Measurements from ENCODE around the gene ING3. TPM values are rescaled to one million over a fixed set of nuclear protein-coding genes. Genes with fewer than 3 reads are reported as not detected.

The ING3 gene
- total and polyA plus RNA-seq, 2 donors (not counting 3 experiments of a cell fraction or from before 2014, with no cell fraction given), result 8.7 to 19.6 TPM

GRCh38 chr7:120959929-120960484 lies 9.4 kb downstream of the ING3 start:
- Histone ChIP-seq H3K9me3 (replicated peaks; ENCODE audit: control insufficient read depth, insufficient read depth, low read length) (no peaks in the 10 kb centered on the region), H3K4me1 (ENCODE audit: control insufficient read depth, extremely low read depth, insufficient read depth, low read length) (peaks cover 12% of the 10 kb centered on the region), H3K4me3 (replicated peaks in 1 of 3; ENCODE audit: insufficient read depth in 1 of 3, low read depth in 1 of 3, low read length in 3 of 3) (no peak overlapping the region), H4K20me1 (replicated peaks; ENCODE audit: control insufficient read depth, extremely low read depth, insufficient read depth, low read length) (no peaks in the 10 kb centered on the region), H3K27me3 (ENCODE audit: control insufficient read depth in 2 of 2, insufficient read depth in 2 of 2, low read length in 2 of 2) (no peaks in the 10 kb centered on the region), H2AFZ (ENCODE audit: low read depth, low read length) (no peak overlapping the region), H3K27ac (ENCODE audit: insufficient read depth, low read depth, low read length) (no peak overlapping the region), H3K9ac (replicated peaks; ENCODE audit: extremely low read depth, insufficient read depth, low read length) (no peak overlapping the region), H3K79me2 (ENCODE audit: control insufficient read depth, insufficient read depth, low read length) (peaks cover 7% of the 10 kb centered on the region), H3K4me2 (ENCODE audit: insufficient read depth, low read length) (no peak overlapping the region), H3K36me3 (ENCODE audit: control insufficient read depth in 2 of 2, extremely low read depth in 1 of 2, insufficient read depth in 2 of 2, low read length in 2 of 2) (peaks cover 2 to 10% of the 10 kb centered on the region in 2 experiments), H3K9me1 (replicated peaks; ENCODE audit: control insufficient read depth, extremely low read depth, insufficient read depth, low read length) (no peaks in the 10 kb centered on the region)
- BruUV-seq (replicated peaks), result no TSS peak
- ChIA-PET CTCF (interaction anchor here (0.6 to 1.0 kb wide), 2 partner anchors 8 to 9 kb away, joined by 3 read pairs; partner anchors contain the start of gene ING3), POLR2A (no interaction called here)
- intact Hi-C loops (cut with micrococcal nuclease) (loop anchor here (10.0 kb wide), 1 partner anchor 585 kb away; no protein-coding TSS in a partner anchor), dilution Hi-C loops (cut with MboI; ENCODE audit: extremely low pct_ligation_motif_present, low sequenced_read_pairs) (no loop called here)
- TF ChIP-seq FOS (IDR thresholded peaks at IDR 0.05; ENCODE audit: borderline replicate concordance, insufficient read depth, low read length) (no peak), MYC (IDR thresholded peaks at IDR 0.05; ENCODE audit: low read depth, low read length) (no peak), CTCF (IDR thresholded peaks at IDR 0.05; ENCODE audit: extremely low read depth in 1 of 2, insufficient read depth in 1 of 2, low read depth in 1 of 2, low read length in 2 of 2) (no peak), JUN (IDR thresholded peaks at IDR 0.05; ENCODE audit: borderline replicate concordance, insufficient read depth, insufficient read length, low read depth) (no peak), POLR2AphosphoS5 (IDR thresholded peaks at IDR 0.05; ENCODE audit: insufficient read depth, low read depth, low read length) (no peak), GATA2 (IDR thresholded peaks at IDR 0.05; ENCODE audit: insufficient read depth, insufficient read length, low read depth, low read length) (no peak), MAX (IDR thresholded peaks at IDR 0.05; ENCODE audit: insufficient read depth, insufficient read length) (no peak), POLR2A (IDR thresholded peaks at IDR 0.05; ENCODE audit: low read depth, low read length) (no peak), EZH2 (IDR thresholded peaks at IDR 0.05; ENCODE audit: borderline replicate concordance, low read depth, low read length, severe bottlenecking) (no peak)
- FAIRE-seq, result no peak
- DNase-seq (ENCODE audit: low read depth, low spot score), result no peak
